Stimulated activated CD8-positive, alpha-beta memory T cell treated with anti-CD3 and anti-CD28 coated beads, Interleukin-12 subunit alpha, Interleukin-12 subunit beta, amount 100 ng/mL, for 24 hours (primary cell): Measurements from ENCODE around the gene ITPR3.

ENCODE experiments used
- DNase-seq: peaks from one replicate; pipeline ENCODE4 v3.0.0-alpha.2; 2020; ENCODE audit errors: extremely low read depth

The ITPR3 gene

DNA sequence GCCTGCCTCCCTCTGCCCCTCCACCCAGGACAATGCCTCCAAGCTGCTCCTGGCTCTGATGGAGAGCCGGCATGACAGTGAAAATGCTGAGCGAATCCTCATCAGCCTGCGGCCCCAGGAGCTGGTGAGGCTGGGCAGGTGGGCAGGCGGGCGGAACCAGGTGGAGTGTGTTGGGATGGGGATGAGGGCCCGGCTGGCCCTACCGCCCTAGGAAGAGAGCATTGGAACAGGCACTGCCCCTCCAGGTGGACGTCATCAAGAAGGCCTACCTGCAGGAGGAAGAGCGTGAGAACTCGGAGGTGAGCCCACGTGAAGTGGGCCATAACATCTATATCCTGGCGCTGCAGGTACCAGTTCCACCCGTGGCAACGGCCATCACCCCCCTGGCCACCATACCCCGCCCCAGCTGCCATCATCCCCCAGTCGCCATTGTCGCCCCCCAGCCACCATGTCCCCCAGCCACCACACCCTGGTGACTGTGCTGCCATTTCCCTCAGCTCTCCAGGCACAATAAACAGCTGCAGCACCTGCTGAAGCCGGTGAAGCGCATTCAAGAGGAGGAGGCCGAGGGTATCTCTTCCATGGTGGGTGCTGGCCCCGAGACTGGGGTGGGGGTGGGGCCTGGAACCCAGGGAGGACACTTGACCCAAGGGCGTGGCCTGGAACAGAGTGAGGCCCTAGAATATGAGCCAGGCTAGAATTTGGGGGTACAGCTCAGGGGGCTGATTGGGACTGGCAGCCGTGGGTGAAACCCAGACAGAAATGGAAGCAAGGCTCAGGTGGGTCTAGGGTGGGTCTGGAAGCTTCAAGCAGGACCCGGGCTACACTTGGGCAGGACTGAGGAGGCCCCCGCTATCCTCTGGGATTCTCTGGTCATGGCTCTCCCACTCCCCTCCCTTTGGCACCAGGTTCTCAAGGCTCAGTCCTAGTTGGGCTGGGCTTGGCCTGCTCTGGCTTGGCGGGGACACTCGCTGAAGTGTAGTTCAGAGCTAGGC lies 66.2 kb downstream of the ITPR3 start:
- no peak for DNase-seq

DNA sequence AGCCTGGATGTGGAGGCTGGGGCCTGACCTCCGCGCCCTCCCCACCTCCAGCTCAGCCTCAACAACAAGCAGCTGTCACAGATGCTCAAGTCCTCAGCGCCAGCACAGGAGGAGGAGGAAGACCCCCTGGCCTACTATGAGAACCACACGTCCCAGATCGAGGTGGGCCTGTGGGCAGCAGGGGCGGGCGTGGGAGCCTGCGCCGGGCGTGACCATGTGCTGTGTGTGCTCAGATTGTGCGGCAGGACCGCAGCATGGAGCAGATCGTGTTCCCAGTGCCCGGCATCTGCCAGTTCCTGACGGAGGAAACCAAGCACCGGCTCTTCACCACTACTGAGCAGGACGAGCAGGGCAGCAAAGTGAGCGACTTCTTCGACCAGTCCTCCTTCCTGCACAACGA lies 66.9 kb downstream of the ITPR3 start:
- DNase-seq = no peak

- DNase-seq = no peak
Observed at GRCh38 chr6:33688451-33689147, 67.5 kb downstream of the ITPR3 start.

GRCh38 chr6:33689148-33689494 lies 68.0 kb downstream of the ITPR3 start:
- DNase-seq = no peak

DNA sequence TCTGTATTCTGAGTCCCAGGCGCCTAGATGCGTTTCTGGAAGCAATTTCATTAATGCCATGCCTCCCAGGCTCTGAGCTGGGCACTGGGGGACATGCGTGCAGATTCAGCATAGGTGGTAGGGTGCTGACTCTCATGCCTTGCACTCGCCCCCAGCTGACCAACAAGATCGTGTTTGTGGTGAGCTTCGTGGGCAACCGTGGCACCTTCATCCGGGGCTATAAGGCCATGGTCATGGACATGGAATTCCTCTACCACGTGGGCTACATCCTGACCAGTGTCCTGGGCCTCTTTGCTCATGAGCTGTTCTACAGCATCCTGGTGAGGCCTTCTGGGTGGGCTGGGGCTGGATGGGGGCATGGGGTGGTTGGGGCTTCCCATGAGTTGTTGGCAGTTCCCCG lies 68.8 kb downstream of the ITPR3 start:
- no peak for DNase-seq

- no peak for DNase-seq
Observed at GRCh38 chr6:33690766-33691165, 69.6 kb downstream of the ITPR3 start.

GRCh38 chr6:33691456-33692077 lies 70.4 kb downstream of the ITPR3 start:
- DNase-seq = no peak

GRCh38 chr6:33692078-33692759 lies 71.1 kb downstream of the ITPR3 start:
- no peak for DNase-seq

GRCh38 chr6:33692760-33693158 lies 71.6 kb downstream of the ITPR3 start:
- peak; percentile 22 for DNase-seq

DNA sequence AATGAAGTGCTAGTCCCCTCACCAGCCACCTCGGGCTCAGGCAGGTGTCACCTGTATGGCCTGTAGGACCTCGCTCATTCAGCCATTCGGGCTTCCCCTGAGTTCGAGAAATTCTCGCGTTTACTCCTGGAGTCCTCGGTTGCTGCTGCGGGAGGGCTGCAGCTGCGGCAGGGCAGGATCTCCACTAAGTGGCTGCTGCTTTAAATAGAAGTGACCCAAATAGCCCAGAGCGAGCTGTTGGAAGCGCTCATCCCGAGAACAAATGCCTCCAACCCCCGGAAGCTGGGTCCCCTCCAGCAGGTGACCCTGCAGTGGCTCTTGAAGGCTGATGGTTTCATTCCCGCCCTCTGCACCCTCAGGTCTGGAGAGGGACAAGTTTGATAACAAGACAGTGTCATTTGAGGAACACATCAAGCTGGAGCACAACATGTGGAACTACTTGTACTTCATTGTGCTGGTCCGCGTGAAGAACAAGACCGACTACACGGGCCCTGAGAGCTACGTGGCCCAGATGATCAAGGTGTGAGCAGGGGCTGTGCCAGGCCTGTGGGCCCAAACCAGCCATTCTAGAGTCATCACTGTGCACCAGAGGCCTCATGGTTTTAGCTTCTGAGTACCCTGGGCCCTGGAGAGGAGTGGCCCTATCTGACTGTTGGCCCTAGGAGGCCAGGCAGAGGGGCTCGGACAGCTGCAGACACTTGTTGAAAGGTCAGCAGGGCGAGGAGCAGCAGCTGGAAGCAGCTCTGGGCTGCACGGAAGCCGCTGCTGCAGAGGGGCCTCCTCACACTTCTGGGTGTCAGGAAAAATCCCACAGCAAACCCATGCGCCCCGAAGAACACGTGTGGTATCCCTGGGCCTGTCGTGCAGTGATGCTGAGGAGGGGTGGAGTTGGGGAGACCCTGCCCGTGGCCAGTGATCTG lies 72.3 kb downstream of the ITPR3 start:
- no peak for DNase-seq

DNA sequence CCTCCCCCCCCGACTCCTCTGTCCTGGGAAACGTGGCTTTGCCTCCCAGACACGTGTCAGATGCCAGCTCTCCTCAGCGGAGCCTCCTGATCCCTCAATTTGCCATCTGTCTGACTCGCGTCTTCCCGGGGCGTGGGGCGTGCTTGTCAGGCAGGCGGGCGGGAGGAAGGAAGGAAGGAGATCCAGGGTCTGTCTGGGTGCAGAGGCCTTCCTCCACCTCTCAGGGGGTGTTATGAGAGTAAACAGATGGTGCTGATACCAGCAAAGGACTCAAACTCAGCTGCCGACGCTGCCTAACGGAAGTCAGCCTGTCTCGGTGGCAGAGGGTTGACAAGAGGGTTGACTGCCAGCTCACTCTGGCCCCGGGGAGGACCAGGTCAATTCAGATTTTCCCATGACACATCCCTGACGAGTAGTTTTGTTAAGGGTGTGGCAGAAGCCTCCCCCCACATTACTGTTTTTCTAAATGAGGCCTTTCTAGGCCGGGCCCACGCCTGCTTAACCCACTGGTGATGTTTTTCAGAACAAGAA lies 73.3 kb downstream of the ITPR3 start:
- peak; percentile 50 for DNase-seq

DNA sequence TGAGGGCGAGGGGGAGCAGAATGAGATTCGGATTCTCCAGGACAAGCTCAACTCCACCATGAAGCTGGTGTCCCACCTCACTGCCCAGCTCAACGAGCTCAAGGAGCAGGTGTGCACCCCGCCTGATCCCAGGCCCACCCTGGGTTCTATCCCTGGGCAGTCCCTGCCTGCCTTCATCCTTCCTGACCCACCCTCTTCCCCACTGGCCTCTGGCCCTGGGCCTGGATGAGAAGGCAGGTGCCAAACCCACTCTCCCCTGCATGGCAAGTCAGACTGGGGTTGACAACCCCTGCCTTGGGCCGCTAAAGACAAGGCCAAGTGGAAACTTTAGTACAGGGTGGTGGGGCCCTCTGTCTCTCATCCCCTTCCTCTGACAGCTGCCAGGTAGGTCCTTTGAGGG lies 73.9 kb downstream of the ITPR3 start:
- no peak for DNase-seq

DNA sequence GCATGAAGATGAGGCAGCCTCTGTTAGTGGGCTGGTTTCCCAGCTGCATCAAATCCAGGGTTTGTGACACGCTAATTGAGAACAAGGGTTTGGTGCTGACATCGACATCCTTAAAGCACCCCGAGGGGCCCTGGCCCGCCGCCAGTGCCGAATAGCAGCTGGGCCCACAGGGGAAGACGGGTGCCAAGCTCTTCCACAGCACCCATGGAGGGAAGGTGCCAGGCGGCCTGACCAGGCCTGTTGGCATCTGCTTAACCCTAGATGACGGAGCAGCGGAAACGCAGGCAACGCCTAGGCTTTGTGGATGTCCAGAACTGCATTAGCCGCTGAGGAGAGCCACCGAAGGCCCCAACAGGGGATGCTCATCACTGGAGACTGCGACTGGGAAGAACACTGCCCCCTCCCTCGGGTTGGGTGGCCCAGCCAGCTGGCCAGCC lies 74.3 kb downstream of the ITPR3 start:
- no peak for DNase-seq

DNA sequence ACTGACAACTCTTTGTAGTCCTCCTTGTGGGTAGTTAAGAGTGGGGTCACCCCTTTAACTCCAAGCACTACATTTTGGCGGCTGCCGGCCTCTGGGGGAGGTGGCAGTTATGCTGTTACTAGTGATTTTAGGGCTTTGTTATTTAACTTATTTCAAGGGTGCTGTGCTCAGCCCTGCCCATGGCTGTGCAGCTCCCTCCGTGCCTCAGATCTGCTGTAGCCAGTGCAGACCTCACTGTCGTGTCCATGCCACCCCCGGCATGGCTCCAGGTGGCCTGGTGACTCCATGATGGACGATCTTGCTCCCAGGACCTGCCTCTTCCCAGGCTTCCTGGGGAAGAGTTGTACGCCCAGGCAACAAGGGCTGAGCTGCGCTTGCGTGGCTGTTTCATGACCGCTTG lies 75.0 kb downstream of the ITPR3 start:
- no peak for DNase-seq

GRCh38 chr6:33696548-33697518 lies 75.7 kb downstream of the ITPR3 start:
- no peak for DNase-seq

- no peak for DNase-seq
Observed at GRCh38 chr6:33697845-33698244, 76.7 kb downstream of the ITPR3 start.

GRCh38 chr6:33698494-33698893 lies 77.4 kb downstream of the ITPR3 start:
- DNase-seq = no peak

- no peak for DNase-seq
Observed at GRCh38 chr6:33699131-33699530, 78.0 kb downstream of the ITPR3 start.

DNA sequence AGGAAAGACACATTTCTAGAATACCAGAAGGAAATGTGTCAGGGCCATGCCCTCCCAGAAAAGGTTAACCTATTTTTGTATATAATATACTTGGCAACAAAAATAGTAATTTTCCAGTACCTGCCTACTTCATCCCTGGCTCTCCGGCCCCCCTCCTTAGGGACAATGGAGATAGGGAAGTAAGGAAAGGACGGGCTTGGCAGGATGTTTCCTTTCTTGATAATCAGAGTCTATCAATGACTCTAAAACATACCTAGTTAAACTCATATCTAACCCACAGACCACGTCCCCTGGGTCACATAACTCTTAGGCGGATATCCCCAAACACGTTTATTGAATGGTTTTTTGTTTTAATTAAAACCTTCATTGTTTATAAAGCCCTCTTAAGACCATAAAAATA lies 78.6 kb downstream of the ITPR3 start:
- no peak for DNase-seq
